HEK293 (cell line): Measurements from ENCODE around the gene NELL1.

Experiments
- CTCF ChIA-PET: fragments of 350-600 bp; formaldehyde crosslinking; extraction: SDS; loops from one replicate; lab custom pipeline; 2021; ENCODE audit warnings: antibody characterized with exemption; lab: Yijun Ruan, JAX
- POLR2A ChIA-PET: fragments of 300-600 bp; formaldehyde crosslinking; extraction: SDS; loops from one replicate; lab custom pipeline; 2020; ENCODE audit warnings: antibody characterized with exemption, inconsistent platforms; lab: Yijun Ruan, JAX
- H3K27ac ChIP-seq: fragments of 200-500 bp; sonication (Bioruptor generic); 2 replicates; pipeline ENCODE4 v1.5.1; 2014; ENCODE audit warnings: low read depth, low read length, control low read depth, inconsistent platforms; ENCODE audit errors: extremely low read depth
- H3K36me3 ChIP-seq, 2 experiments: fragments of 200-500 bp in 1 of 2; sonication (Bioruptor generic) in 1 of 2; 1 replicate in 1 of 2; 2 replicates in 1 of 2; pipeline ENCODE4 v1.5.1; 2014 to 2017; ENCODE audit warnings: inconsistent platforms in 2 of 2, low read length in 2 of 2; ENCODE audit not compliant: control insufficient read depth in 2 of 2, insufficient read depth in 1 of 2
- H3K4me1 ChIP-seq: fragments of 200-500 bp; sonication (Bioruptor generic); 2 replicates; pipeline ENCODE4 v1.5.1; 2014; ENCODE audit warnings: mild to moderate bottlenecking, low read length, inconsistent platforms; ENCODE audit not compliant: control insufficient read depth, insufficient read depth
- H3K4me3 ChIP-seq: 2 replicates; pipeline ENCODE4 v1.5.1; 2011; ENCODE audit warnings: low read depth, mild to moderate bottlenecking, control low read depth, low read length, moderate library complexity
- H3K9me3 ChIP-seq: fragments of 200-500 bp; sonication (Bioruptor generic); 2 replicates; pipeline ENCODE4 v1.5.1; 2014; ENCODE audit warnings: low read depth, low read length, inconsistent platforms; ENCODE audit not compliant: control insufficient read depth, insufficient read depth
- GLIS1 ChIP-seq: fragments of 450-650 bp; formaldehyde crosslinking; IDR thresholded peaks from 2 replicates; pipeline ENCODE4 v1.5.1; 2016; ENCODE audit warnings: missing biosample characterization, missing genetic modification characterization
- GLIS2 ChIP-seq: fragments of 450-650 bp; formaldehyde crosslinking; IDR thresholded peaks from 2 replicates; pipeline ENCODE4 v1.5.1; 2016; ENCODE audit warnings: missing biosample characterization, missing genetic modification characterization
- HOXA7 ChIP-seq: sonication (generic); formaldehyde crosslinking; IDR thresholded peaks from 2 replicates; pipeline ENCODE4 v1.8.1; 2022; ENCODE audit warnings: missing genetic modification reagents, borderline replicate concordance
- IKZF3 ChIP-seq: fragments of 450-650 bp; IDR thresholded peaks from 2 replicates; pipeline ENCODE4 v1.5.0; 2018; ENCODE audit warnings: missing biosample characterization, mild to moderate bottlenecking, missing genetic modification characterization, moderate library complexity
- OVOL3 ChIP-seq: fragments of 450-650 bp; formaldehyde crosslinking; IDR thresholded peaks from 2 replicates; pipeline ENCODE4 v1.5.1; 2016; ENCODE audit warnings: missing biosample characterization, missing genetic modification characterization
- PRDM1 ChIP-seq: fragments of 450-650 bp; formaldehyde crosslinking; IDR thresholded peaks from 2 replicates; pipeline ENCODE4; 2016; ENCODE audit warnings: missing biosample characterization, missing genetic modification characterization
- ZBTB10 ChIP-seq: fragments of 450-650 bp; formaldehyde crosslinking; IDR thresholded peaks from 2 replicates; pipeline ENCODE4 v1.5.1; 2016; ENCODE audit warnings: missing biosample characterization, missing genetic modification characterization
- ZBTB17 ChIP-seq: fragments of 450-650 bp; formaldehyde crosslinking; IDR thresholded peaks from 2 replicates; pipeline ENCODE4 v1.5.1; 2016; ENCODE audit warnings: missing biosample characterization, missing genetic modification characterization
- ZNF169 ChIP-seq: fragments of 450-650 bp; formaldehyde crosslinking; IDR thresholded peaks from 2 replicates; pipeline ENCODE4 v1.5.1; 2016; ENCODE audit warnings: missing biosample characterization, missing genetic modification characterization
- ZNF175 ChIP-seq: fragments of 450-650 bp; formaldehyde crosslinking; IDR thresholded peaks from 2 replicates; pipeline ENCODE4 v1.5.1; 2016; ENCODE audit warnings: missing biosample characterization, missing genetic modification characterization
- ZNF19 ChIP-seq: fragments of 450-650 bp; formaldehyde crosslinking; IDR thresholded peaks from 2 replicates; pipeline ENCODE4; 2016; ENCODE audit warnings: missing biosample characterization, missing genetic modification characterization, low read depth
- ZNF24 ChIP-seq: fragments of 450-650 bp; formaldehyde crosslinking; IDR thresholded peaks from 2 replicates; pipeline ENCODE4 v1.5.1; 2016; ENCODE audit warnings: missing biosample characterization, missing genetic modification characterization
- ZNF280C ChIP-seq: fragments of 450-650 bp; formaldehyde crosslinking; IDR thresholded peaks from 2 replicates; pipeline ENCODE4 v1.5.1; 2016; ENCODE audit warnings: missing biosample characterization, missing genetic modification characterization
- ZNF394 ChIP-seq: fragments of 450-650 bp; formaldehyde crosslinking; IDR thresholded peaks from 2 replicates; pipeline ENCODE4 v1.5.1; 2016; ENCODE audit warnings: missing biosample characterization, missing genetic modification characterization, mild to moderate bottlenecking, moderate library complexity, borderline replicate concordance
- ZNF426 ChIP-seq: fragments of 450-650 bp; formaldehyde crosslinking; IDR thresholded peaks from 2 replicates; pipeline ENCODE4 v1.5.1; 2017; ENCODE audit warnings: missing biosample characterization, missing genetic modification characterization, mild to moderate bottlenecking, inconsistent platforms, moderate library complexity
- ZNF513 ChIP-seq: fragments of 450-650 bp; IDR thresholded peaks from 2 replicates; pipeline ENCODE4 v1.5.1; 2018; ENCODE audit warnings: missing biosample characterization, missing genetic modification characterization
- ZNF529 ChIP-seq: fragments of 450-650 bp; formaldehyde crosslinking; IDR thresholded peaks from 2 replicates; pipeline ENCODE4 v1.5.1; 2017; ENCODE audit warnings: missing genetic modification characterization, missing biosample characterization; ENCODE audit not compliant: insufficient replicate concordance
- ZNF660 ChIP-seq: fragments of 450-650 bp; IDR thresholded peaks from 2 replicates; pipeline ENCODE4 v1.5.1; 2018; ENCODE audit warnings: missing biosample characterization, mild to moderate bottlenecking, missing genetic modification characterization
- ZNF76 ChIP-seq: fragments of 450-650 bp; formaldehyde crosslinking; IDR thresholded peaks from 2 replicates; pipeline ENCODE4; 2016; ENCODE audit warnings: low read depth, missing biosample characterization, missing genetic modification characterization, borderline replicate concordance
- ZNF792 ChIP-seq: fragments of 450-650 bp; formaldehyde crosslinking; IDR thresholded peaks from 2 replicates; pipeline ENCODE4 v1.5.1; 2016; ENCODE audit warnings: missing biosample characterization, missing genetic modification characterization
- ZSCAN16 ChIP-seq: fragments of 450-650 bp; formaldehyde crosslinking; IDR thresholded peaks from 2 replicates; pipeline ENCODE4 v1.5.1; 2016; ENCODE audit warnings: missing biosample characterization, missing genetic modification characterization
- TF ChIP-seq, protein P1 (sequence below): fragments of 450-650 bp; formaldehyde crosslinking; IDR thresholded peaks from 2 replicates; pipeline ENCODE4 v1.5.1; 2016; ENCODE audit warnings: missing biosample characterization, missing genetic modification characterization
- TF ChIP-seq, protein P2 (sequence below): fragments of 450-650 bp; formaldehyde crosslinking; IDR thresholded peaks from 2 replicates; pipeline ENCODE4 v1.5.1; 2016; ENCODE audit warnings: missing biosample characterization, missing genetic modification characterization, low read depth
- TF ChIP-seq, protein P3 (sequence below): fragments of 450-650 bp; formaldehyde crosslinking; IDR thresholded peaks from 2 replicates; pipeline ENCODE4 v1.5.1; 2016; ENCODE audit warnings: missing biosample characterization, missing genetic modification characterization

The NELL1 gene

GRCh38 chr11:20881328-20882079 lies 212.1 kb downstream of the NELL1 start:
- Histone ChIP-seq H3K27ac (no peak overlapping the region), H3K36me3 (no peaks in the 10 kb centered on the region), H3K4me1 (no peaks in the 10 kb centered on the region), H3K4me3 (no peak overlapping the region), H3K9me3 (no peaks in the 10 kb centered on the region)
- POLR2A ChIA-PET = no interaction called here
- TF ChIP-seq ZNF76 (tag by site-specific recombination) = no peak
- TF ChIP-seq ZNF426 (tag by site-specific recombination) = no peak
- no peak for TF ChIP-seq HOXA7 (CRISPR knock-in tag)
- no peak for TF ChIP-seq OVOL3 (tag by site-specific recombination)
- TF ChIP-seq PRDM1 (tag by site-specific recombination) = no peak
- no peak for TF ChIP-seq ZNF280C (tag by site-specific recombination)
- TF ChIP-seq ZNF394 (tag by site-specific recombination) = no peak
- TF ChIP-seq ZNF660 (tag by site-specific recombination) = no peak
- TF ChIP-seq ZNF175 = no peak
- TF ChIP-seq, protein P1, sequence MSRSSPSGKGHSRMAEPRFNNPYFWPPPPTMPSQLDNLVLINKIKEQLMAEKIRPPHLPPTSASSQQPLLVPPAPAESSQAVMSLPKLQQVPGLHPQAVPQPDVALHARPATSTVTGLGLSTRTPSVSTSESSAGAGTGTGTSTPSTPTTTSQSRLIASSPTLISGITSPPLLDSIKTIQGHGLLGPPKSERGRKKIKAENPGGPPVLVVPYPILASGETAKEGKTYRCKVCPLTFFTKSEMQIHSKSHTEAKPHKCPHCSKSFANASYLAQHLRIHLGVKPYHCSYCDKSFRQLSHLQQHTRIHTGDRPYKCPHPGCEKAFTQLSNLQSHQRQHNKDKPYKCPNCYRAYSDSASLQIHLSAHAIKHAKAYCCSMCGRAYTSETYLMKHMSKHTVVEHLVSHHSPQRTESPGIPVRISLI = no peak
- TF ChIP-seq ZNF529 = no peak
- TF ChIP-seq ZNF513 (tag by site-specific recombination) = no peak
- no peak for TF ChIP-seq ZSCAN16
- TF ChIP-seq ZNF169 = no peak
- TF ChIP-seq ZNF24 (tag by site-specific recombination) = no peak
- TF ChIP-seq ZBTB17 (tag by site-specific recombination) = no peak
- no peak for TF ChIP-seq GLIS1
- CTCF ChIA-PET = interaction anchor here (0.6 kb wide), 1 partner anchor 119 kb away, joined by 5 read pairs; no protein-coding TSS in a partner anchor

DNA sequence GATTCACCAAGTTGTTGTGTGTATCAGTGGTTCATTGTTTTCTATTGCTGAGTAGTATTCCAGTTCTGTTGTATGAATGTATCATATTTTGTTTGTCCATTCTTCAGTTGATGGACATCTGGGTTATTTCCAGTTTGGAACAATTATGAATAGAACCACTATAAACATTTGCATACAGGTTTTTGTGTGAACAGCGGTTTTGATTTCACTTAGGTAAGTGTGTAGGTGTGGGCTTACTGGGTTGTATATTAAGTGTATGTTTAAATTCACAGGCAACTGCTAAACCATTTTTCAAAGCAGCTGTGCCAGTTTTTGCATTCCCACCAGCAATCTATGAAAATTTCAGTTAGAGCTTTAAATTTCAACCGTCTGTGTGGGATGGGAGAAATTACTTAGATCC lies 217.8 kb downstream of the NELL1 start:
- CTCF ChIA-PET = interaction anchor here (0.7 kb wide), 1 partner anchor 512 kb away, joined by 4 read pairs; no protein-coding TSS in a partner anchor
- no peaks in the 10 kb centered on the region for H3K36me3 ChIP-seq
- no peak overlapping the region for H3K4me3 ChIP-seq
- H3K9me3 ChIP-seq = no peaks in the 10 kb centered on the region
- H3K27ac ChIP-seq = no peak overlapping the region
- POLR2A ChIA-PET = no interaction called here
- H3K4me1 ChIP-seq = no peaks in the 10 kb centered on the region
- TF ChIP-seq ZNF19 (tag by site-specific recombination) = no peak
- TF ChIP-seq GLIS2 = no peak
- no peak for TF ChIP-seq ZBTB10 (tag by site-specific recombination)
- TF ChIP-seq, protein P2, sequence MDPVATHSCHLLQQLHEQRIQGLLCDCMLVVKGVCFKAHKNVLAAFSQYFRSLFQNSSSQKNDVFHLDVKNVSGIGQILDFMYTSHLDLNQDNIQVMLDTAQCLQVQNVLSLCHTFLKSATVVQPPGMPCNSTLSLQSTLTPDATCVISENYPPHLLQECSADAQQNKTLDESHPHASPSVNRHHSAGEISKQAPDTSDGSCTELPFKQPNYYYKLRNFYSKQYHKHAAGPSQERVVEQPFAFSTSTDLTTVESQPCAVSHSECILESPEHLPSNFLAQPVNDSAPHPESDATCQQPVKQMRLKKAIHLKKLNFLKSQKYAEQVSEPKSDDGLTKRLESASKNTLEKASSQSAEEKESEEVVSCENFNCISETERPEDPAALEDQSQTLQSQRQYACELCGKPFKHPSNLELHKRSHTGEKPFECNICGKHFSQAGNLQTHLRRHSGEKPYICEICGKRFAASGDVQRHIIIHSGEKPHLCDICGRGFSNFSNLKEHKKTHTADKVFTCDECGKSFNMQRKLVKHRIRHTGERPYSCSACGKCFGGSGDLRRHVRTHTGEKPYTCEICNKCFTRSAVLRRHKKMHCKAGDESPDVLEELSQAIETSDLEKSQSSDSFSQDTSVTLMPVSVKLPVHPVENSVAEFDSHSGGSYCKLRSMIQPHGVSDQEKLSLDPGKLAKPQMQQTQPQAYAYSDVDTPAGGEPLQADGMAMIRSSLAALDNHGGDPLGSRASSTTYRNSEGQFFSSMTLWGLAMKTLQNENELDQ (tag by site-specific recombination) = no peak
- TF ChIP-seq IKZF3 (tag by site-specific recombination) = no peak
- no peak for TF ChIP-seq ZNF792
- TF ChIP-seq, protein P3, sequence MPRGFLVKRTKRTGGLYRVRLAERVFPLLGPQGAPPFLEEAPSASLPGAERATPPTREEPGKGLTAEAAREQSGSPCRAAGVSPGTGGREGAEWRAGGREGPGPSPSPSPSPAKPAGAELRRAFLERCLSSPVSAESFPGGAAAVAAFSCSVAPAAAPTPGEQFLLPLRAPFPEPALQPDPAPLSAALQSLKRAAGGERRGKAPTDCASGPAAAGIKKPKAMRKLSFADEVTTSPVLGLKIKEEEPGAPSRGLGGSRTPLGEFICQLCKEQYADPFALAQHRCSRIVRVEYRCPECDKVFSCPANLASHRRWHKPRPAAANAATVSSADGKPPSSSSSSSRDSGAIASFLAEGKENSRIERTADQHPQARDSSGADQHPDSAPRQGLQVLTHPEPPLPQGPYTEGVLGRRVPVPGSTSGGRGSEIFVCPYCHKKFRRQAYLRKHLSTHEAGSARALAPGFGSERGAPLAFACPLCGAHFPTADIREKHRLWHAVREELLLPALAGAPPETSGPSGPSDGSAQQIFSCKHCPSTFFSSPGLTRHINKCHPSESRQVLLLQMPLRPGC = no peak
